Kidney (tissue), 14 donors: ENCODE results near the gene DDX27. TPM values are rescaled to one million over a fixed set of nuclear protein-coding genes. Genes with fewer than 3 reads are reported as not detected.

Experiments
- DNase-seq, 5 donors: peaks; one replicate each; pipeline ENCODE4 v3.0.0-alpha.2; 2013 to 2020
- FAIRE-seq: peaks from 2 replicates; lab custom pipeline; 2012; peaks lifted over from hg19 to GRCh38; lab: Jason Lieb, UNC
- H3K27ac ChIP-seq, 2 donors: one replicate each; pipeline ENCODE4 v1.7.0; 2013; ENCODE audit warnings: low read depth in 2 of 2, low read length in 2 of 2, inconsistent platforms in 1 of 2
- H3K27me3 ChIP-seq: one replicate; pipeline ENCODE4 v1.7.1; 2013; ENCODE audit warnings: low read length, inconsistent platforms; ENCODE audit not compliant: control insufficient read depth, insufficient read depth
- H3K36me3 ChIP-seq, 3 donors: one replicate each; pipeline versions ENCODE4 v1.7.0 to v1.7.1; 2013; ENCODE audit warnings: low read length in 3 of 3, control low read depth in 1 of 3, inconsistent platforms in 1 of 3; ENCODE audit not compliant: insufficient read depth in 3 of 3, control insufficient read depth in 2 of 3
- H3K4me1 ChIP-seq, 3 donors: one replicate each; pipeline versions ENCODE4 v1.7.0 to v1.7.1; 2013; ENCODE audit warnings: low read length in 3 of 3, inconsistent platforms in 1 of 3, low read depth in 1 of 3; ENCODE audit not compliant: control insufficient read depth in 2 of 3, insufficient read depth in 2 of 3
- H3K4me3 ChIP-seq, 3 donors: one replicate each; pipeline versions ENCODE4 v1.7.0 to v1.8.1; 2013; ENCODE audit warnings: low read length in 3 of 3, control low read depth in 1 of 3, inconsistent platforms in 1 of 3
- H3K9ac ChIP-seq, 3 donors: one replicate each; pipeline versions ENCODE4 v1.7.0 to v1.7.1; 2013; ENCODE audit warnings: low read length in 3 of 3, control low read depth in 1 of 3, inconsistent platforms in 1 of 3
- H3K9me3 ChIP-seq, 3 donors: one replicate each; pipeline versions ENCODE4 v1.7.0 to v1.7.1; 2013; ENCODE audit warnings: low read length in 3 of 3, control low read depth in 1 of 3, inconsistent platforms in 1 of 3; ENCODE audit not compliant: control insufficient read depth in 2 of 3, insufficient read depth in 1 of 3
- intact Hi-C: fragments of 100-400 bp; cut with DNase I; formaldehyde crosslinking; loops from one replicate; pipeline ENCODE4 v1.11.1; 2022
- polyA plus RNA-seq: library from polyadenylated mRNA; stranded (reverse); fragments of 350-450 nt; fragmentation: Illumina TruSeq; extraction: RNeasy Lipid Tissue Mini Kit (QIAGEN cat#74804); gene quantifications from one replicate; pipeline ENCODE4 v1.2.3, GENCODE V29; 2014; ENCODE audit warnings: low read depth, low replicate concordance; ENCODE audit not compliant: insufficient read depth
- total RNA-seq: library from RNA; stranded (reverse); fragmentation: NEBNext Ultra II Directional; extraction: Animal tissue kit (Norgen Biotek cat#: 25700); gene quantifications from one replicate; pipeline ENCODE4 v1.2.1, GENCODE V29; 2021
- TF ChIP-seq, protein P1 (sequence below): IDR thresholded peaks from 3 replicates; pipeline ENCODE4 v1.5.1; 2012; ENCODE audit warnings: mild to moderate bottlenecking, moderate library complexity, borderline replicate concordance; ENCODE audit not compliant: insufficient read depth; ENCODE audit errors: extremely low read depth
- donor health status: control.
- donor health status: control.
- donor health status: control.
- donor health status: control.
- donor health status: control.
- donor health status: DM: yes; HTN: yes; CAD: no.
- donor health status: Normal renal cell carcinoma (clear cell type).

DDX27 gene
- total and polyA plus RNA-seq, 2 donors from 2014 or later = 22.8 to 30.6 TPM

DNA sequence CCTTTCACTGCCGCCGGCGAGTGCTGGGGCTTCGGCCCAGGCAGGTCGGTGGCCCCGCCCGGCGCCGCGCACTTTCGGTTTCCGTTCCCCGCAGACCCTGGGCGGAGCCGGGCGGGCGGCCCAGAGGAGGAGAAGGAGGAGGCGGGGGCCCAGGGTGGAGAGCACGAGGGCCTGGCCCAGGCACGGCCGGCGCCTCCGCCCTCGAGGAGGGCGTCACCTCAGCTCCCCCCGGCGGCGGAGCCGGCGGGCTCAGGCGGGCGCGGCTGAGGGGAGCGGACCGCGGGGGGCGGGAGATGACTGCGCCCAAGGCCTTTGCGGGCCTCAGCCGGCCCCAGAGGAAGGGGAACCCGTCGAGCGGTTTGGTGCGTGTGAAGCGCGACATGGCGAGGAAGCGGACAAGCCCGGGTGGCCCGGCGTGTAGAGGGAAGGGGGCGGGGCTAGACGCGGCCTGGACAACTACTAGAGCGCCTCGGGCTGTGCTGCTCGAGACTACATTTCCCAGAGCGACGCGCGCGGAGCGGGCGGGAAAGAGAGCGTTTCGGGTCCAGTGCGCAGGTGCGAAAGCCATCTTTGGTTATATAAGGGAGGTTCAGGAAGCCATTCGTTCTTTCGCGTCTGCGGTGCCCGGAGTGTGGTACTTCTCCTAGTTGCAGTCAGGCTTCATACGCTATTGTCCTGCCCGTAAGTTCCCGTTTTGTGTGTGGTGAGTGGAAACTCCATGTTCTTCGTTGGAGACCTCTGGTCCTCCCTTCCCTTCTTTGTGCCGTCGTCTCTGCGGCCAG is 59.0 kb downstream of the DDX27 start, which contains the start of gene ZNFX1:
TSS of gene ZNFX1 (minus strand) at position 22 of the 782 bp plus-strand sequence. CDS start 2,218 bp downstream, outside the sequence.
- H3K4me1 ChIP-seq = peaks cover 0 to 24% (median 16%) of the 10 kb centered on the region in 3 donors
- TF ChIP-seq, protein P1, sequence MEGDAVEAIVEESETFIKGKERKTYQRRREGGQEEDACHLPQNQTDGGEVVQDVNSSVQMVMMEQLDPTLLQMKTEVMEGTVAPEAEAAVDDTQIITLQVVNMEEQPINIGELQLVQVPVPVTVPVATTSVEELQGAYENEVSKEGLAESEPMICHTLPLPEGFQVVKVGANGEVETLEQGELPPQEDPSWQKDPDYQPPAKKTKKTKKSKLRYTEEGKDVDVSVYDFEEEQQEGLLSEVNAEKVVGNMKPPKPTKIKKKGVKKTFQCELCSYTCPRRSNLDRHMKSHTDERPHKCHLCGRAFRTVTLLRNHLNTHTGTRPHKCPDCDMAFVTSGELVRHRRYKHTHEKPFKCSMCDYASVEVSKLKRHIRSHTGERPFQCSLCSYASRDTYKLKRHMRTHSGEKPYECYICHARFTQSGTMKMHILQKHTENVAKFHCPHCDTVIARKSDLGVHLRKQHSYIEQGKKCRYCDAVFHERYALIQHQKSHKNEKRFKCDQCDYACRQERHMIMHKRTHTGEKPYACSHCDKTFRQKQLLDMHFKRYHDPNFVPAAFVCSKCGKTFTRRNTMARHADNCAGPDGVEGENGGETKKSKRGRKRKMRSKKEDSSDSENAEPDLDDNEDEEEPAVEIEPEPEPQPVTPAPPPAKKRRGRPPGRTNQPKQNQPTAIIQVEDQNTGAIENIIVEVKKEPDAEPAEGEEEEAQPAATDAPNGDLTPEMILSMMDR = peak; percentile 2
- no peaks in the 10 kb centered on the region for H3K27me3 ChIP-seq
- DNase-seq (peak; percentile 98 to 100 (median 99)), FAIRE-seq (no peak)
- peak within 1 kb of the TSS; percentile 84 to 100 (median 99) for H3K9ac ChIP-seq
- H3K9me3 ChIP-seq = peaks cover 4 to 23% (median 16%) of the 10 kb centered on the region in 3 donors
- intact Hi-C loops = no loop called here
- peaks cover 33 to 43% (median 36%) of the 10 kb centered on the region in 3 donors for H3K36me3 ChIP-seq
- H3K27ac ChIP-seq = peak within 1 kb of the TSS; percentile 97 to 98
- peak within 1 kb of the TSS; percentile 94 to 100 (median 100) for H3K4me3 ChIP-seq

DNA sequence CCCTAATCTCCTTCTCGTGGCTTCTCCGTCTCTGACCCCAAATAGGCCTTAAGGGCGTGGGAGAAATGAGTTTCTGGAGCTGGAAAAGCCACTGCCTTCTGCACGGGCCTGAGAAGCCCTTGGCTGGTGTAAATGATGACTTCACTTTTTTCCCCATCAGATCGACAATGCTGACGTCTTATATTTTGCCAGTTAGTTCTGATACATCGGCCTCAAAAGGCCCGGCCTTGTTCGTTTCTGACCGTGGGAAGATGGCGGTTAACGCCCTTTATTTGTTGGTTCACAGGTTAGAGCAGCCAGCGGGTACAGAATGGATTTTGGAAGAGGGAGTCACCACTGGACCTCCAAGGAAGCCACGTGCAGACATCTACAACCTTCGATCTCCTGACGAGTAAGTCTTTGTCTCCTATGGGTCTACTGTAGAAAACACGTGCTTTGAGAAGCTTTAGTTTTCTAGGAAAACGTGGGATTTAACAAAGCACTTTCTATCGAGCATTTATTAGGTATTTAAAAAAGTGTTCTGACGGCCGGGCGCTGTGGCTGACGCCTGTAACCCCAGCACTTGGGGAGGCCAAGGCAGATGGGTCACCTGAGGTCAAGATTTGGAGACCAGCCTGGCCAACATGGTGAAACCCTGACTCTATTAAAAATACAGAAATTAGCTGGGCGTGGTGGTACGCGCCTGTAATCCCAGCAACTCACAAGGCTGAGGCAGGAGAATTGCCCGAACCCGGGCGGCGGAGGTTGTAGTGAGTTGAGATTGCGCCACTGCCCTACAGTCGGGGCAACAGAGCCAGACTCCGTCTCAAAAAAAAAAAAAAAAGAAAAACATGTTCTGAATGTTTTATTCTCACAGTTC is 59.8 kb downstream of the DDX27 start:
- DNase-seq = peak in 1 of 5 donors; percentile 52
- peaks cover 36 to 46% (median 44%) of the 10 kb centered on the region in 3 donors for H3K36me3 ChIP-seq
- FAIRE-seq = no peak
- no peaks in the 10 kb centered on the region for H3K27me3 ChIP-seq
- peak overlapping the region; percentile 73 to 97 for H3K27ac ChIP-seq
- H3K4me1 ChIP-seq = peaks cover 0 to 24% (median 16%) of the 10 kb centered on the region in 3 donors
- peaks cover 4 to 24% (median 16%) of the 10 kb centered on the region in 3 donors for H3K9me3 ChIP-seq
- peak overlapping the region; percentile 61 to 100 (median 99) for H3K9ac ChIP-seq
- TF ChIP-seq, protein P1 = no peak
- H3K4me3 ChIP-seq = peak overlapping the region; percentile 94 to 100 (median 100)
- intact Hi-C loops = no loop called here

DNA sequence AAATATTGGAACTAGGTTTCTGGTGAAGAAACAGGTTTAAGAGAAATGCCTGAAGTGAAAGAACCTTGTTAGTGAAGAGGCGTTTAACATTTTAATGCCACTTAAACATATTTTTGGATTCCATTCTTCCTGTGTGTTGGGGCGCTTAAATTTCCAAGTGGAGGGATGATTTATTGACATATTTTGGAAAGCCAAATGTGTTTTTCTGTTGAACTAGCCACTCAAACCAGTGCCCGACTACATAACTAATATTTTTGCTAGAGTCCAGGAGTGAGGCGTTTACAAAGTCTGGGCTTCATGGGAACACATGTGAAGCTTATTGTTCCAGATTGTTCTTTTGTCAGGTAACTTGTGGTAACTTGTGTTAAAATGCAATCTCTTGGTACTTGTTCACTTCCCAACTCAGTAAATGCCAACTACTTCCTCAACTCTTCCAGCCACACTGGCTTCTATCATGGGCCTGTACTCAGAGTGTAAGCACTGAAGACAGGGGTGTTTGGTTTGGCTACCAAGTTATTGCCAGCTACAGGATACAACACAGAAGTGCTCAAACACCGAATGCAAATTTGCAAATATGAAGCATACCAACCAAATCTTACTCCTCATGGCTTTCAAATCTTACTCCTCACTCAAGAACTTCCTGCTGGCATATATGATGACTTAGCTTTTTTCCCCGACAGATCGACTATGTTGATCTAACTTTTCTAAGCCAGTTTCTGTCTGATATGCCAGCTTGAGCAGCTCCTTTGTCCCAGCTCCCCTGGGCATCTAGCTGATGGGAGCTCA is 60.7 kb downstream of the DDX27 start:
- H3K4me3 ChIP-seq = peak overlapping the region; percentile 39 to 100 (median 100)
- no peak overlapping the region for H3K27ac ChIP-seq
- H3K4me1 ChIP-seq = peaks cover 0 to 24% (median 16%) of the 10 kb centered on the region in 3 donors
- FAIRE-seq (no peak), DNase-seq (no peak)
- intact Hi-C loops = no loop called here
- TF ChIP-seq, protein P1 = no peak
- H3K9me3 ChIP-seq = peaks cover 4 to 24% (median 16%) of the 10 kb centered on the region in 3 donors
- no peak overlapping the region for H3K9ac ChIP-seq
- H3K36me3 ChIP-seq = peaks cover 39 to 50% (median 50%) of the 10 kb centered on the region in 3 donors
- no peaks in the 10 kb centered on the region for H3K27me3 ChIP-seq
